ENCODE measurements around the gene CDH4.

CDH4 gene

GRCh38 chr20:61855286-61855685 lies 603.2 kb downstream of the CDH4 start:
- no peaks in the 10 kb centered on the region for H3K9me2 ChIP-seq (replicated peaks; ENCODE audit: insufficient read depth, low read length)
- no peaks in the 10 kb centered on the region for H3K9me3 ChIP-seq (ENCODE audit: insufficient read depth, low read length)
- no peak overlapping the region for H2AFZ ChIP-seq (ENCODE audit: low read depth, low read length, severe bottlenecking)
- no peak overlapping the region for H3K27ac ChIP-seq (ENCODE audit: low read depth, low read length)
- H4K20me1 ChIP-seq (ENCODE audit: low read depth, low read length), result no peaks in the 10 kb centered on the region
- H3K27me3 ChIP-seq (ENCODE audit: low read length), result no peaks in the 10 kb centered on the region
- H3K79me2 ChIP-seq (ENCODE audit: insufficient read depth, low read length), result no peaks in the 10 kb centered on the region
- H3K4me3 ChIP-seq (ENCODE audit: insufficient read depth, low read length, poor library complexity, severe bottlenecking), result no peak overlapping the region
- no peak overlapping the region for H3K4me2 ChIP-seq (ENCODE audit: low read depth, low read length, poor library complexity, severe bottlenecking)
- no peaks in the 10 kb centered on the region for H3K36me3 ChIP-seq (ENCODE audit: low read length)
- no peaks in the 10 kb centered on the region for H3F3A ChIP-seq (ENCODE audit: insufficient read depth)
- no peak overlapping the region for H3K9ac ChIP-seq (ENCODE audit: low read length)
- no peak for TF ChIP-seq CTCF (IDR thresholded peaks at IDR 0.05; ENCODE audit: insufficient read depth, low read length, poor library complexity, severe bottlenecking)
- TF ChIP-seq EZH2phosphoT487 (conservative IDR thresholded peaks at IDR 0.05; ENCODE audit: low read length), result no peak

- Histone ChIP-seq H3F3A (ENCODE audit: insufficient read depth) (no peaks in the 10 kb centered on the region), H3K9me2 (replicated peaks; ENCODE audit: insufficient read depth, low read length) (no peaks in the 10 kb centered on the region), H3K4me2 (ENCODE audit: low read depth, low read length, poor library complexity, severe bottlenecking) (no peak overlapping the region), H4K20me1 (ENCODE audit: low read depth, low read length) (no peaks in the 10 kb centered on the region), H3K36me3 (ENCODE audit: low read length) (no peaks in the 10 kb centered on the region), H3K9ac (ENCODE audit: low read length) (no peak overlapping the region), H2AFZ (ENCODE audit: low read depth, low read length, severe bottlenecking) (no peak overlapping the region), H3K27me3 (ENCODE audit: low read length) (no peaks in the 10 kb centered on the region), H3K79me2 (ENCODE audit: insufficient read depth, low read length) (no peaks in the 10 kb centered on the region), H3K27ac (ENCODE audit: low read depth, low read length) (no peak overlapping the region), H3K9me3 (ENCODE audit: insufficient read depth, low read length) (no peaks in the 10 kb centered on the region), H3K4me3 (ENCODE audit: insufficient read depth, low read length, poor library complexity, severe bottlenecking) (no peak overlapping the region)
- no peak for TF ChIP-seq CTCF (IDR thresholded peaks at IDR 0.05; ENCODE audit: insufficient read depth, low read length, poor library complexity, severe bottlenecking)
- no peak for TF ChIP-seq EZH2phosphoT487 (conservative IDR thresholded peaks at IDR 0.05; ENCODE audit: low read length)
These were observed 604.8 kb downstream of the CDH4 start for GRCh38 chr20:61856626-61857413.

GRCh38 chr20:61857414-61857775 lies 605.3 kb downstream of the CDH4 start:
- H3K27me3 ChIP-seq (ENCODE audit: low read length), result no peaks in the 10 kb centered on the region
- no peak overlapping the region for H3K27ac ChIP-seq (ENCODE audit: low read depth, low read length)
- H4K20me1 ChIP-seq (ENCODE audit: low read depth, low read length), result no peaks in the 10 kb centered on the region
- no peak overlapping the region for H3K4me3 ChIP-seq (ENCODE audit: insufficient read depth, low read length, poor library complexity, severe bottlenecking)
- TF ChIP-seq EZH2phosphoT487 (conservative IDR thresholded peaks at IDR 0.05; ENCODE audit: low read length), result no peak
- no peak for TF ChIP-seq CTCF (IDR thresholded peaks at IDR 0.05; ENCODE audit: insufficient read depth, low read length, poor library complexity, severe bottlenecking)
- no peaks in the 10 kb centered on the region for H3K79me2 ChIP-seq (ENCODE audit: insufficient read depth, low read length)
- H3K9ac ChIP-seq (ENCODE audit: low read length), result no peak overlapping the region
- no peak overlapping the region for H3K4me2 ChIP-seq (ENCODE audit: low read depth, low read length, poor library complexity, severe bottlenecking)
- H3F3A ChIP-seq (ENCODE audit: insufficient read depth), result no peaks in the 10 kb centered on the region
- no peaks in the 10 kb centered on the region for H3K9me2 ChIP-seq (replicated peaks; ENCODE audit: insufficient read depth, low read length)
- no peaks in the 10 kb centered on the region for H3K9me3 ChIP-seq (ENCODE audit: insufficient read depth, low read length)
- no peaks in the 10 kb centered on the region for H3K36me3 ChIP-seq (ENCODE audit: low read length)
- H2AFZ ChIP-seq (ENCODE audit: low read depth, low read length, severe bottlenecking), result no peak overlapping the region
